Calu3 (cell line): Measurements from ENCODE around the gene ADTRP. TPM values are rescaled to one million over a fixed set of nuclear protein-coding genes. Genes with fewer than 3 reads are reported as not detected.

Experiments used
- BruUV-seq: library from RNA; stranded (reverse); fragments of 400-500 nt; replicated peaks from 2 replicates; lab custom pipeline; 2021; lab: Mats Ljungman, UMichigan
- CTCF ChIA-PET: fragments of 300-600 bp; sonication (Branson Sonifier 250); formaldehyde crosslinking; loops from one replicate; lab custom pipeline; 2022; ENCODE audit warnings: antibody characterized with exemption; lab: Charles Lee
- DNase-seq: peaks from one replicate; pipeline ENCODE4 v3.0.0; 2022
- H3K27ac Mint-ChIP-seq: one replicate; pipeline ENCODE4 v1.8.0; 2022; ENCODE audit warnings: mixed read lengths; ENCODE audit not compliant: unreplicated experiment
- H3K27me3 Mint-ChIP-seq: one replicate; pipeline ENCODE4 v1.8.0; 2022; ENCODE audit warnings: mixed read lengths; ENCODE audit not compliant: unreplicated experiment
- H3K36me3 Mint-ChIP-seq: one replicate; pipeline ENCODE4 v1.8.0; 2022; ENCODE audit warnings: mild to moderate bottlenecking, moderate library complexity, mixed read lengths; ENCODE audit not compliant: insufficient read depth, unreplicated experiment
- H3K4me1 Mint-ChIP-seq: one replicate; pipeline ENCODE4 v1.8.0; 2022; ENCODE audit warnings: mild to moderate bottlenecking, low read depth, mixed read lengths; ENCODE audit not compliant: unreplicated experiment
- H3K4me3 Mint-ChIP-seq: one replicate; pipeline ENCODE4 v1.8.0; 2022; ENCODE audit warnings: mild to moderate bottlenecking, low read depth, moderate library complexity, mixed read lengths; ENCODE audit not compliant: unreplicated experiment
- H3K9me3 Mint-ChIP-seq: one replicate; pipeline ENCODE4 v1.8.0; 2022; ENCODE audit warnings: low read depth, mixed read lengths; ENCODE audit not compliant: unreplicated experiment
- CTCF ChIP-seq: fragments of 200-600 bp; IDR thresholded peaks from one replicate; pipeline ENCODE4 v1.8.0; 2022; ENCODE audit warnings: antibody characterized with exemption; ENCODE audit not compliant: unreplicated experiment
- intact Hi-C: fragments of 100-400 bp; cut with micrococcal nuclease; formaldehyde crosslinking; loops from one replicate; pipeline ENCODE4 v1.10.0; 2022; ENCODE audit not compliant: unreplicated experiment
- total RNA-seq: library from RNA; stranded (reverse); gene quantifications from 2 replicates; pipeline ENCODE4 v1.2.3, GENCODE V29; 2022

The ADTRP gene
- total RNA-seq, 1 experiment from 2014 or later: 0.54 TPM

DNA sequence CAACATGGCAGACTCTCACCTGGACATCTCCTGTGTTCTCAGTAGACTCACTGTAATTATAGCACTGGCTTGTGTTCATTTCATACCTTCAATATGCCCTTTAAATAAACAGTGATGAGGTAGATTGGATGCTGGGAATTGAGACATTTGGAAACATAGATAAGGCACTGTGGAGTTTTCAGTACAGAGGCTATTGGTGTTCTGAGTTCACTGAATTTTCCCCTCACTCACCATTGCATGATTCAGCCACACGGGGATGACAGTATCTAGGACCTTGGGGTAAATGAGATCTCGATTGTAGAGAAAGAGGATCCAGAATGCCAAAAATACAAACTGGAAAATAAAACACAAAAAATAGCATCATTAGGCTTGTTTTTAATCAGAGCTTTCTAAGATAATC is 12.6 kb downstream of the ADTRP start:
- H3K27me3 Mint-ChIP-seq: no peaks in the 10 kb centered on the region
- TF ChIP-seq CTCF: no peak
- H3K4me3 Mint-ChIP-seq: no peak overlapping the region
- peaks cover 14% of the 10 kb centered on the region for H3K36me3 Mint-ChIP-seq
- CTCF ChIA-PET: no interaction called here
- DNase-seq: no peak
- H3K4me1 Mint-ChIP-seq: peaks cover 90% of the 10 kb centered on the region
- no TSS peak for BruUV-seq
- no peaks in the 10 kb centered on the region for H3K9me3 Mint-ChIP-seq
- intact Hi-C loops: loop anchor here (10.0 kb wide), 1 partner anchor 61 kb away; no protein-coding TSS in a partner anchor
- H3K27ac Mint-ChIP-seq: peak overlapping the region; percentile 40

DNA sequence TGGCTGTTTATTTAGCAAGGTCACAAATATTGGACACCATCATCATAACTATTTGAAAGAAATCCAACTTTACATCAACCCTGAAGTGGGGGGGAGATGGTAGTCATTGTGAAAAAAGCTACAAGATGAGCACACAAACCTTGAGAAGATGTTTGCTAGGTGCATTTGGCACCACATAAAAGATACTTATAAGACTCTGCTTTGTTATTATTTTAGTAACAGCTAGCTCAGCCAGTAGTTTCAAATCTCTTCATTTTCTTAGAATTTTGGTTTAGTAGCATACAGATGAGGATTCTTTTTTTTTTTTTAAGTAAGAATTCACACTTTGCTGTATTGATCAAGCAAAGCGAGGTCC is 14.4 kb downstream of the ADTRP start:
- H3K9me3 Mint-ChIP-seq: no peaks in the 10 kb centered on the region
- no peak for TF ChIP-seq CTCF
- CTCF ChIA-PET: interaction anchor here (0.7 kb wide), 2 partner anchors 13 to 29 kb away, joined by 3 read pairs; no protein-coding TSS in a partner anchor
- H3K27me3 Mint-ChIP-seq: no peaks in the 10 kb centered on the region
- H3K27ac Mint-ChIP-seq: no peak overlapping the region
- no peak overlapping the region for H3K4me3 Mint-ChIP-seq
- BruUV-seq: no TSS peak
- peaks cover 5% of the 10 kb centered on the region for H3K36me3 Mint-ChIP-seq
- intact Hi-C loops: loop anchor here (10.0 kb wide), 1 partner anchor 59 kb away; no protein-coding TSS in a partner anchor
- no peak for DNase-seq
- H3K4me1 Mint-ChIP-seq: peaks cover 94% of the 10 kb centered on the region

GRCh38 chr6:11763460-11764249 is 14.9 kb downstream of the ADTRP start:
- H3K9me3 Mint-ChIP-seq: no peaks in the 10 kb centered on the region
- peaks cover 88% of the 10 kb centered on the region for H3K4me1 Mint-ChIP-seq
- peaks cover 5% of the 10 kb centered on the region for H3K36me3 Mint-ChIP-seq
- DNase-seq: no peak
- CTCF ChIA-PET: no interaction called here
- BruUV-seq: no TSS peak
- intact Hi-C loops: loop anchor here (10.0 kb wide), 1 partner anchor 59 kb away; no protein-coding TSS in a partner anchor
- peak overlapping the region; percentile 77 for H3K27ac Mint-ChIP-seq
- no peak overlapping the region for H3K4me3 Mint-ChIP-seq
- H3K27me3 Mint-ChIP-seq: no peaks in the 10 kb centered on the region
- TF ChIP-seq CTCF: no peak

DNA sequence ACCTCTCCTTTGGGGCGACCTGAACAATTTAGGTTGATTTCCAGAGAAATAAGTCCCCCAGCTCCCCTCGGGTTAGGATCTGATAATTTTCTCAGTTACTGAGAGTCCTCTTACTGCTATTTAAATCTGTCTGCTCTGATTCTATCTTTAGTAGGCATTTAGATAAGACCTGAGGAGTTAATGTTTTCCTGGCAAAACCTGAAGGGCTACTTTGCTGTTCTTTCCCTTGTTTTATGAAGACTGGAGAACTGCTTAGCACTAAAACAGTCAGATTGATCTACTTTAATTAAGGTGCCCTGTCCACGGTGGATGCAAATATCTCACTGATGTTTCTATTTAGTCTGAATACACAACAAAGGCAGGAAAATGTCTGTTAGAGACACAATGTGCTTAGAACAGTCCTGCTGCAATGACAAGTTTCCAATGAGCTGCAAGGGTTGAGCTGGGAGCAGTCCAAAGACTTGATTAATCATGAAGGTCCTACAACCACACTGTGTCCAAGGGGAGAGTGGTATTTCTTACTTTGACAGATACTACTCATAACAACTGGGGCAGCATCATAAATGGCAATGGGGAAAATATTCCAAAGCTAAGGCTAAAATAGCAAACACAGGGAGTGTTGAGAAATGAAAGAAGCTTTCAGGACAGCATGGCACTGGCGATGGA is 15.7 kb downstream of the ADTRP start:
- CTCF ChIA-PET: no interaction called here
- Mint-ChIP-seq H3K9me3 (no peaks in the 10 kb centered on the region), H3K27ac (peak overlapping the region; percentile 77), H3K4me1 (peaks cover 81% of the 10 kb centered on the region), H3K4me3 (no peak overlapping the region), H3K27me3 (no peaks in the 10 kb centered on the region), H3K36me3 (peaks cover 5% of the 10 kb centered on the region)
- no TSS peak for BruUV-seq
- DNase-seq: no peak
- intact Hi-C loops: loop anchor here (10.0 kb wide), 1 partner anchor 58 kb away; no protein-coding TSS in a partner anchor
- TF ChIP-seq CTCF: no peak
